ENCODE measurements around the gene DDX10.

The DDX10 gene

GRCh38 chr11:108709741-108710140 lies 44.9 kb downstream of the DDX10 start:
- Histone ChIP-seq H3K4me2 (ENCODE audit: low read length) (no peak overlapping the region), H3K79me2 (ENCODE audit: control insufficient read depth, low read length) (peaks cover 27% of the 10 kb centered on the region), H3K4me3 (ENCODE audit: low read length) (no peak overlapping the region), H3K27me3 (ENCODE audit: control insufficient read depth, low read length) (no peaks in the 10 kb centered on the region), H3K4me1 (ENCODE audit: control insufficient read depth, low read length) (no peaks in the 10 kb centered on the region), H3K36me3 (ENCODE audit: control insufficient read depth, low read length) (peaks cover 84% of the 10 kb centered on the region), H3F3A (ENCODE audit: control insufficient read depth, insufficient read depth) (no peaks in the 10 kb centered on the region), H3K27ac (ENCODE audit: low read depth, low read length) (no peak overlapping the region), H3K9me2 (replicated peaks; ENCODE audit: control insufficient read depth, low read length) (no peaks in the 10 kb centered on the region), H3K9me3 (ENCODE audit: control insufficient read depth, insufficient read depth, low read length) (peaks cover 18% of the 10 kb centered on the region), H4K20me1 (ENCODE audit: control insufficient read depth, insufficient read depth, low read depth, low read length) (no peaks in the 10 kb centered on the region)
- TF ChIP-seq, protein P1, sequence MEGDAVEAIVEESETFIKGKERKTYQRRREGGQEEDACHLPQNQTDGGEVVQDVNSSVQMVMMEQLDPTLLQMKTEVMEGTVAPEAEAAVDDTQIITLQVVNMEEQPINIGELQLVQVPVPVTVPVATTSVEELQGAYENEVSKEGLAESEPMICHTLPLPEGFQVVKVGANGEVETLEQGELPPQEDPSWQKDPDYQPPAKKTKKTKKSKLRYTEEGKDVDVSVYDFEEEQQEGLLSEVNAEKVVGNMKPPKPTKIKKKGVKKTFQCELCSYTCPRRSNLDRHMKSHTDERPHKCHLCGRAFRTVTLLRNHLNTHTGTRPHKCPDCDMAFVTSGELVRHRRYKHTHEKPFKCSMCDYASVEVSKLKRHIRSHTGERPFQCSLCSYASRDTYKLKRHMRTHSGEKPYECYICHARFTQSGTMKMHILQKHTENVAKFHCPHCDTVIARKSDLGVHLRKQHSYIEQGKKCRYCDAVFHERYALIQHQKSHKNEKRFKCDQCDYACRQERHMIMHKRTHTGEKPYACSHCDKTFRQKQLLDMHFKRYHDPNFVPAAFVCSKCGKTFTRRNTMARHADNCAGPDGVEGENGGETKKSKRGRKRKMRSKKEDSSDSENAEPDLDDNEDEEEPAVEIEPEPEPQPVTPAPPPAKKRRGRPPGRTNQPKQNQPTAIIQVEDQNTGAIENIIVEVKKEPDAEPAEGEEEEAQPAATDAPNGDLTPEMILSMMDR (IDR thresholded peaks at IDR 0.05; ENCODE audit: low read depth, low read length, poor library complexity, severe bottlenecking) = no peak
- no peak for TF ChIP-seq EZH2phosphoT487 (IDR thresholded peaks at IDR 0.05; ENCODE audit: borderline replicate concordance, low read length)

- Histone ChIP-seq H3K79me2 (ENCODE audit: control insufficient read depth, low read length) (peaks cover 27% of the 10 kb centered on the region), H4K20me1 (ENCODE audit: control insufficient read depth, insufficient read depth, low read depth, low read length) (no peaks in the 10 kb centered on the region), H3K9me2 (replicated peaks; ENCODE audit: control insufficient read depth, low read length) (no peaks in the 10 kb centered on the region), H3K4me2 (ENCODE audit: low read length) (no peak overlapping the region), H3K4me1 (ENCODE audit: control insufficient read depth, low read length) (no peaks in the 10 kb centered on the region), H3K9me3 (ENCODE audit: control insufficient read depth, insufficient read depth, low read length) (peaks cover 9% of the 10 kb centered on the region; the same call in 1 of the 2 replicates), H3K27me3 (ENCODE audit: control insufficient read depth, low read length) (no peaks in the 10 kb centered on the region), H3K27ac (ENCODE audit: low read depth, low read length) (no peak overlapping the region), H3K4me3 (ENCODE audit: low read length) (no peak overlapping the region), H3F3A (ENCODE audit: control insufficient read depth, insufficient read depth) (no peaks in the 10 kb centered on the region), H3K36me3 (ENCODE audit: control insufficient read depth, low read length) (peaks cover 74% of the 10 kb centered on the region)
- TF ChIP-seq, protein P1 (IDR thresholded peaks at IDR 0.05; ENCODE audit: low read depth, low read length, poor library complexity, severe bottlenecking) = no peak
- no peak for TF ChIP-seq EZH2phosphoT487 (IDR thresholded peaks at IDR 0.05; ENCODE audit: borderline replicate concordance, low read length)
Observed at GRCh38 chr11:108713076-108713790, 48.4 kb downstream of the DDX10 start.

DNA sequence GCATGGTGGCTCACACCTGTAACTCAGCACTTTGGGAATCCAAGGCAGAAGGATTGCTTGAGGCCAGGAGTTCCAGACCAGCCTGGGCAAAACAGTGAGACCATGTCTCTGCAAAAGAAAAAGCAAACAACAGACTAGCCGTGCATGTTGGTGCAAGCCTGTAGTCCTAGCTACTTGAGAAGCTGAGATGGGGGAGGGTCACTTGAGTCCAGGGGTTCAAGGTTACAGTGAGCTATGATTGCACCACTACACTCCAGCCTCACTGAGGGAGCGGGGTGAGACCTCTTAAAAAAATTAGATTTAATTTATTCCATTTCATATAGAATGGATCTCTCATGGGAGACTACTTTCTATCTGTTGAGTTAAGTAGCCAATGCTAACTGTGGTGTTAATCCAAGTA lies 50.4 kb downstream of the DDX10 start:
- Histone ChIP-seq H3K4me2 (ENCODE audit: low read length) (no peak overlapping the region), H4K20me1 (ENCODE audit: control insufficient read depth, insufficient read depth, low read depth, low read length) (no peaks in the 10 kb centered on the region), H3K79me2 (ENCODE audit: control insufficient read depth, low read length) (peaks cover 24% of the 10 kb centered on the region), H3K4me1 (ENCODE audit: control insufficient read depth, low read length) (no peaks in the 10 kb centered on the region), H3K9me2 (replicated peaks; ENCODE audit: control insufficient read depth, low read length) (no peaks in the 10 kb centered on the region), H3F3A (ENCODE audit: control insufficient read depth, insufficient read depth) (no peaks in the 10 kb centered on the region), H3K36me3 (ENCODE audit: control insufficient read depth, low read length) (peaks cover 65% of the 10 kb centered on the region), H3K27me3 (ENCODE audit: control insufficient read depth, low read length) (no peaks in the 10 kb centered on the region), H3K4me3 (ENCODE audit: low read length) (no peak overlapping the region), H3K9me3 (ENCODE audit: control insufficient read depth, insufficient read depth, low read length) (peaks cover 3% of the 10 kb centered on the region; the same call in 1 of the 2 replicates), H3K27ac (ENCODE audit: low read depth, low read length) (no peak overlapping the region)
- TF ChIP-seq, protein P1 (IDR thresholded peaks at IDR 0.05; ENCODE audit: low read depth, low read length, poor library complexity, severe bottlenecking) = no peak
- TF ChIP-seq EZH2phosphoT487 (IDR thresholded peaks at IDR 0.05; ENCODE audit: borderline replicate concordance, low read length) = no peak

Data from DOHH2 (cell line).